CD8-positive, alpha-beta memory T cell (primary cell): ENCODE data around the gene CREB5. TPM values are rescaled to one million over a fixed set of nuclear protein-coding genes. Genes with fewer than 3 reads are reported as not detected.

ENCODE experiments used
- CTCF ChIA-PET: fragments of 350-600 bp; sonication (Branson Sonifier 250); formaldehyde crosslinking; loops from one replicate; lab custom pipeline; 2021; ENCODE audit warnings: antibody characterized with exemption; lab: Charles Lee
- POLR2A ChIA-PET: fragments of 350-600 bp; sonication (Branson Sonifier 250); formaldehyde crosslinking; loops from one replicate; lab custom pipeline; 2021; ENCODE audit warnings: antibody characterized with exemption; lab: Charles Lee
- DNase-seq, 5 donors: peaks; one replicate each; pipeline versions ENCODE4 v3.0.0 to v3.0.0-alpha.2; 2020 to 2022; ENCODE audit warnings: mixed read lengths in 1 of 5
- H3K27ac ChIP-seq: one replicate; pipeline ENCODE4 v1.7.0; 2013; ENCODE audit warnings: low read depth, mild to moderate bottlenecking, low read length, moderate library complexity
- H3K27me3 ChIP-seq: 2 replicates; pipeline ENCODE4 v1.7.0; 2013; ENCODE audit warnings: low read length, mild to moderate bottlenecking; ENCODE audit not compliant: insufficient read depth, poor library complexity, severe bottlenecking
- H3K36me3 ChIP-seq: 2 replicates; pipeline ENCODE4 v1.7.0; 2013; ENCODE audit warnings: mild to moderate bottlenecking, low read length, moderate library complexity; ENCODE audit not compliant: insufficient read depth
- H3K4me1 ChIP-seq: 2 replicates; pipeline ENCODE4 v1.7.0; 2013; ENCODE audit warnings: mild to moderate bottlenecking, low read length, moderate library complexity; ENCODE audit not compliant: insufficient read depth
- H3K4me3 ChIP-seq: 2 replicates; pipeline ENCODE4 v1.7.0; 2013; ENCODE audit warnings: mild to moderate bottlenecking, low read length
- H3K9me3 ChIP-seq: 2 replicates; pipeline ENCODE4 v1.7.0; 2013; ENCODE audit warnings: mild to moderate bottlenecking, low read length
- H3K27ac Mint-ChIP-seq, 8 donors: one replicate each; pipeline ENCODE4 v1.8.0; 2020 to 2021; ENCODE audit warnings: mixed read lengths in 8 of 8, mild to moderate bottlenecking in 6 of 8, inconsistent platforms in 3 of 8, moderate library complexity in 3 of 8
- H3K27me3 Mint-ChIP-seq, 2 donors: one replicate each; pipeline ENCODE4 v1.8.0; 2020 to 2021; ENCODE audit warnings: mixed read lengths in 2 of 2, mild to moderate bottlenecking in 1 of 2, moderate library complexity in 1 of 2
- H3K36me3 Mint-ChIP-seq, 3 donors: one replicate each; pipeline ENCODE4 v1.8.0; 2020 to 2021; ENCODE audit warnings: mixed read lengths in 3 of 3, inconsistent platforms in 1 of 3, mild to moderate bottlenecking in 1 of 3
- H3K4me1 Mint-ChIP-seq, 3 donors: one replicate each; pipeline ENCODE4 v1.8.0; 2020 to 2021; ENCODE audit warnings: mixed read lengths in 3 of 3, inconsistent platforms in 1 of 3, mild to moderate bottlenecking in 1 of 3
- H3K4me3 Mint-ChIP-seq, 7 donors: one replicate each; pipeline ENCODE4 v1.8.0; 2020 to 2021; ENCODE audit warnings: mixed read lengths in 7 of 7, mild to moderate bottlenecking in 6 of 7, moderate library complexity in 4 of 7, inconsistent platforms in 2 of 7
- H3K9me3 Mint-ChIP-seq, 5 donors: one replicate each; pipeline ENCODE4 v1.8.0; 2020 to 2022; ENCODE audit warnings: mixed read lengths in 5 of 5, mild to moderate bottlenecking in 3 of 5, moderate library complexity in 2 of 5, inconsistent platforms in 1 of 5
- polyA plus RNA-seq: library from polyadenylated mRNA; unstranded; fragments of 300-500 nt; fragmentation: Illumina TruSeq; gene quantifications from one replicate; pipeline ENCODE4 v1.2.3, GENCODE V29; 2021
- total RNA-seq, 2 experiments: library from RNA; stranded (reverse); gene quantifications; one replicate each; pipeline ENCODE4 v1.2.3, GENCODE V29; 2021

The CREB5 gene
- total and polyA plus RNA-seq, 3 experiments from 2014 or later: not detected

- Histone ChIP-seq H3K27me3 (no peaks in the 10 kb centered on the region), H3K4me1 (no peaks in the 10 kb centered on the region), H3K4me3 (no peak overlapping the region), H3K27ac (no peak overlapping the region), H3K36me3 (no peaks in the 10 kb centered on the region), H3K9me3 (no peaks in the 10 kb centered on the region)
- peaks cover 0 to 5% of the 10 kb centered on the region in 2 donors for H3K27me3 Mint-ChIP-seq
- H3K9me3 Mint-ChIP-seq: no peaks in the 10 kb centered on the region
- no peaks in the 10 kb centered on the region for H3K36me3 Mint-ChIP-seq
- H3K4me1 Mint-ChIP-seq: no peaks in the 10 kb centered on the region
- H3K27ac Mint-ChIP-seq: no peak overlapping the region
- CTCF ChIA-PET: no interaction called here
- no peak for DNase-seq
- no peak overlapping the region for H3K4me3 Mint-ChIP-seq
- POLR2A ChIA-PET: no interaction called here
These were observed 420.4 kb downstream of the CREB5 start for GRCh38 chr7:28832669-28833068.

GRCh38 chr7:28835800-28836199 lies 423.5 kb downstream of the CREB5 start:
- peaks cover 5 to 6% of the 10 kb centered on the region in 2 donors for H3K27me3 Mint-ChIP-seq
- Histone ChIP-seq H3K36me3 (no peaks in the 10 kb centered on the region), H3K27me3 (no peaks in the 10 kb centered on the region), H3K27ac (no peak overlapping the region), H3K9me3 (no peaks in the 10 kb centered on the region), H3K4me1 (no peaks in the 10 kb centered on the region), H3K4me3 (no peak overlapping the region)
- no peaks in the 10 kb centered on the region for H3K4me1 Mint-ChIP-seq
- H3K9me3 Mint-ChIP-seq: peaks cover 0 to 3% (median 0%) of the 10 kb centered on the region in 5 donors
- no peaks in the 10 kb centered on the region for H3K36me3 Mint-ChIP-seq
- DNase-seq: no peak
- ChIA-PET POLR2A (no interaction called here), CTCF (no interaction called here)
- no peak overlapping the region for H3K27ac Mint-ChIP-seq
- no peak overlapping the region for H3K4me3 Mint-ChIP-seq

GRCh38 chr7:28836716-28837115 lies 424.4 kb downstream of the CREB5 start:
- H3K36me3 Mint-ChIP-seq: no peaks in the 10 kb centered on the region
- Histone ChIP-seq H3K36me3 (no peaks in the 10 kb centered on the region), H3K4me1 (no peaks in the 10 kb centered on the region), H3K4me3 (no peak overlapping the region), H3K27ac (no peak overlapping the region), H3K9me3 (no peaks in the 10 kb centered on the region), H3K27me3 (no peaks in the 10 kb centered on the region)
- ChIA-PET CTCF (no interaction called here), POLR2A (no interaction called here)
- H3K4me3 Mint-ChIP-seq: no peak overlapping the region
- DNase-seq: no peak
- peaks cover 0 to 3% (median 0%) of the 10 kb centered on the region in 5 donors for H3K9me3 Mint-ChIP-seq
- H3K27me3 Mint-ChIP-seq: peaks cover 5 to 9% of the 10 kb centered on the region in 2 donors
- H3K27ac Mint-ChIP-seq: no peak overlapping the region
- H3K4me1 Mint-ChIP-seq: no peaks in the 10 kb centered on the region

GRCh38 chr7:28837216-28837615 lies 424.9 kb downstream of the CREB5 start:
- DNase-seq: no peak
- Histone ChIP-seq H3K27me3 (no peaks in the 10 kb centered on the region), H3K4me3 (no peak overlapping the region), H3K36me3 (no peaks in the 10 kb centered on the region), H3K27ac (no peak overlapping the region), H3K9me3 (no peaks in the 10 kb centered on the region), H3K4me1 (no peaks in the 10 kb centered on the region)
- peaks cover 0 to 3% (median 0%) of the 10 kb centered on the region in 5 donors for H3K9me3 Mint-ChIP-seq
- no peaks in the 10 kb centered on the region for H3K4me1 Mint-ChIP-seq
- H3K36me3 Mint-ChIP-seq: no peaks in the 10 kb centered on the region
- H3K27me3 Mint-ChIP-seq: peaks cover 9 to 10% of the 10 kb centered on the region in 2 donors
- ChIA-PET POLR2A (no interaction called here), CTCF (no interaction called here)
- no peak overlapping the region for H3K4me3 Mint-ChIP-seq
- H3K27ac Mint-ChIP-seq: no peak overlapping the region

GRCh38 chr7:28840592-28840995 lies 428.3 kb downstream of the CREB5 start:
- CTCF ChIA-PET: no interaction called here

GRCh38 chr7:28841766-28842165 lies 429.4 kb downstream of the CREB5 start:
- no peak for DNase-seq
- Mint-ChIP-seq H3K9me3 (peaks cover 0 to 3% (median 0%) of the 10 kb centered on the region in 5 donors), H3K36me3 (no peaks in the 10 kb centered on the region), H3K4me3 (no peak overlapping the region), H3K4me1 (no peaks in the 10 kb centered on the region), H3K27ac (no peak overlapping the region), H3K27me3 (peaks cover 20 to 30% of the 10 kb centered on the region in 2 donors)
- H3K4me3 ChIP-seq: no peak overlapping the region
- H3K27me3 ChIP-seq: no peaks in the 10 kb centered on the region
- ChIA-PET POLR2A (no interaction called here), CTCF (no interaction called here)
- no peaks in the 10 kb centered on the region for H3K4me1 ChIP-seq
- H3K27ac ChIP-seq: no peak overlapping the region
- H3K9me3 ChIP-seq: no peaks in the 10 kb centered on the region
- no peaks in the 10 kb centered on the region for H3K36me3 ChIP-seq

More at GRCh38 chr7:28840592-28840995, 428.3 kb downstream of the CREB5 start:
- Histone ChIP-seq H3K27ac (no peak overlapping the region), H3K27me3 (no peaks in the 10 kb centered on the region), H3K4me3 (no peak overlapping the region), H3K4me1 (no peaks in the 10 kb centered on the region), H3K36me3 (no peaks in the 10 kb centered on the region), H3K9me3 (no peaks in the 10 kb centered on the region)
- H3K4me1 Mint-ChIP-seq: no peaks in the 10 kb centered on the region
- H3K27me3 Mint-ChIP-seq: peaks cover 18 to 26% of the 10 kb centered on the region in 2 donors
- POLR2A ChIA-PET: no interaction called here
- H3K27ac Mint-ChIP-seq: no peak overlapping the region
- H3K9me3 Mint-ChIP-seq: peaks cover 0 to 3% (median 0%) of the 10 kb centered on the region in 5 donors
- H3K36me3 Mint-ChIP-seq: no peaks in the 10 kb centered on the region
- no peak overlapping the region for H3K4me3 Mint-ChIP-seq
- no peak for DNase-seq

GRCh38 chr7:28842769-28843295 lies 430.5 kb downstream of the CREB5 start:
- H3K9me3 Mint-ChIP-seq: peaks cover 0 to 3% (median 0%) of the 10 kb centered on the region in 5 donors
- no peak overlapping the region for H3K27ac ChIP-seq
- H3K4me1 Mint-ChIP-seq: no peaks in the 10 kb centered on the region
- ChIA-PET POLR2A (no interaction called here), CTCF (no interaction called here)
- no peak overlapping the region for H3K4me3 Mint-ChIP-seq
- peaks cover 18 to 31% of the 10 kb centered on the region in 2 donors for H3K27me3 Mint-ChIP-seq
- DNase-seq: no peak
- H3K4me1 ChIP-seq: no peaks in the 10 kb centered on the region
- no peak overlapping the region for H3K4me3 ChIP-seq
- no peaks in the 10 kb centered on the region for H3K27me3 ChIP-seq
- H3K36me3 ChIP-seq: no peaks in the 10 kb centered on the region
- no peaks in the 10 kb centered on the region for H3K9me3 ChIP-seq
- no peak overlapping the region for H3K27ac Mint-ChIP-seq
- no peaks in the 10 kb centered on the region for H3K36me3 Mint-ChIP-seq

GRCh38 chr7:28845106-28845505 lies 432.8 kb downstream of the CREB5 start:
- H3K36me3 Mint-ChIP-seq: no peaks in the 10 kb centered on the region

More at GRCh38 chr7:28845106-28845505, 432.8 kb downstream of the CREB5 start:
- Histone ChIP-seq H3K27ac (no peak overlapping the region), H3K36me3 (no peaks in the 10 kb centered on the region), H3K27me3 (no peaks in the 10 kb centered on the region), H3K9me3 (no peaks in the 10 kb centered on the region), H3K4me3 (no peak overlapping the region), H3K4me1 (no peaks in the 10 kb centered on the region)
- Mint-ChIP-seq H3K4me1 (no peaks in the 10 kb centered on the region), H3K9me3 (peaks cover 0 to 2% (median 0%) of the 10 kb centered on the region in 5 donors), H3K27ac (no peak overlapping the region), H3K4me3 (no peak overlapping the region), H3K27me3 (peaks cover 18 to 39% of the 10 kb centered on the region in 2 donors)
- ChIA-PET POLR2A (no interaction called here), CTCF (no interaction called here)
- DNase-seq: no peak
